Gastrocnemius medialis (tissue), 4 donors: ENCODE measurements around the gene PDGFRB.

ENCODE experiments used
- POLR2A ChIP-seq, 2 donors: fragments of 450-650 bp; IDR thresholded peaks; one replicate each; pipeline ENCODE4 v1.6.1; 2017; ENCODE audit warnings: antibody characterized with exemption in 2 of 2, mild to moderate bottlenecking in 2 of 2, moderate library complexity in 2 of 2
- TF ChIP-seq, protein P1 (sequence below), 5 experiments: fragments of 450-650 bp in 3 of 5; fragments of 200-600 bp in 2 of 5; sonication (generic) in 2 of 5; IDR thresholded peaks in 4 of 5; conservative IDR thresholded peaks in 1 of 5; 1 replicate in 4 of 5; 2 replicates in 1 of 5; pipeline ENCODE4 v1.5.1; 2016 to 2019; ENCODE audit warnings: antibody characterized with exemption in 5 of 5, mild to moderate bottlenecking in 3 of 5, moderate library complexity in 3 of 5

DNA sequence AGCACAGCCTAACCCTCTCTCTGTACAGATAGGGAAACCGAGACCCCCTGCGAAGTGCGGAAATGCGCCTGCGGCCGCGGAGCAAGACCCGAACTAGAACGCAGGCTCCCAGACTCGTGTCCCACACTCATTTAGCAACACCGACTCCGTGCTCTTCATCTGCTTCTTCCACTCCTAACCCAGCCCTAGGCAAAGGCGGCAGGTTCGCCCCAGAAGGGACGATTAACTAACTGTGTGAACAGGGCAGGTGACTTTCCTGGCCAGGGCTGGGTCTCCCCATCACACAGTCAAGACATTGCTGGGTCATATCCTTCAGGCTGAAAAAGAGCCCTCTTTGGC, 11.8 kb upstream of the PDGFRB start:
- TF ChIP-seq POLR2A (IDR thresholded peaks at IDR 0.05), result no peak
- TF ChIP-seq, protein P1, sequence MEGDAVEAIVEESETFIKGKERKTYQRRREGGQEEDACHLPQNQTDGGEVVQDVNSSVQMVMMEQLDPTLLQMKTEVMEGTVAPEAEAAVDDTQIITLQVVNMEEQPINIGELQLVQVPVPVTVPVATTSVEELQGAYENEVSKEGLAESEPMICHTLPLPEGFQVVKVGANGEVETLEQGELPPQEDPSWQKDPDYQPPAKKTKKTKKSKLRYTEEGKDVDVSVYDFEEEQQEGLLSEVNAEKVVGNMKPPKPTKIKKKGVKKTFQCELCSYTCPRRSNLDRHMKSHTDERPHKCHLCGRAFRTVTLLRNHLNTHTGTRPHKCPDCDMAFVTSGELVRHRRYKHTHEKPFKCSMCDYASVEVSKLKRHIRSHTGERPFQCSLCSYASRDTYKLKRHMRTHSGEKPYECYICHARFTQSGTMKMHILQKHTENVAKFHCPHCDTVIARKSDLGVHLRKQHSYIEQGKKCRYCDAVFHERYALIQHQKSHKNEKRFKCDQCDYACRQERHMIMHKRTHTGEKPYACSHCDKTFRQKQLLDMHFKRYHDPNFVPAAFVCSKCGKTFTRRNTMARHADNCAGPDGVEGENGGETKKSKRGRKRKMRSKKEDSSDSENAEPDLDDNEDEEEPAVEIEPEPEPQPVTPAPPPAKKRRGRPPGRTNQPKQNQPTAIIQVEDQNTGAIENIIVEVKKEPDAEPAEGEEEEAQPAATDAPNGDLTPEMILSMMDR (IDR thresholded peaks at IDR 0.05 in 4 of 5, conservative IDR thresholded peaks at IDR 0.05 in 1 of 5), result no peak
